RKO (cell line): Measurements from ENCODE around the gene PHF5A.

ENCODE experiments used
- DNase-seq: peaks from one replicate; pipeline ENCODE4 v3.0.0-alpha.2; 2016; ENCODE audit warnings: low spot score

Gene PHF5A

GRCh38 chr22:41468381-41469217 is at the start of gene PHF5A, which contains the start of gene ACO2:
PHF5A (minus strand) TSS chr22:41468692; CDS start chr22:41468653, 39 bp downstream.
ACO2 (plus strand) TSS chr22:41469117; CDS start chr22:41469147, 30 bp downstream.
- peak; percentile 98 for DNase-seq

GRCh38 chr22:41518048-41518347 is 49.5 kb upstream of the PHF5A start:
- no peak for DNase-seq

DNA sequence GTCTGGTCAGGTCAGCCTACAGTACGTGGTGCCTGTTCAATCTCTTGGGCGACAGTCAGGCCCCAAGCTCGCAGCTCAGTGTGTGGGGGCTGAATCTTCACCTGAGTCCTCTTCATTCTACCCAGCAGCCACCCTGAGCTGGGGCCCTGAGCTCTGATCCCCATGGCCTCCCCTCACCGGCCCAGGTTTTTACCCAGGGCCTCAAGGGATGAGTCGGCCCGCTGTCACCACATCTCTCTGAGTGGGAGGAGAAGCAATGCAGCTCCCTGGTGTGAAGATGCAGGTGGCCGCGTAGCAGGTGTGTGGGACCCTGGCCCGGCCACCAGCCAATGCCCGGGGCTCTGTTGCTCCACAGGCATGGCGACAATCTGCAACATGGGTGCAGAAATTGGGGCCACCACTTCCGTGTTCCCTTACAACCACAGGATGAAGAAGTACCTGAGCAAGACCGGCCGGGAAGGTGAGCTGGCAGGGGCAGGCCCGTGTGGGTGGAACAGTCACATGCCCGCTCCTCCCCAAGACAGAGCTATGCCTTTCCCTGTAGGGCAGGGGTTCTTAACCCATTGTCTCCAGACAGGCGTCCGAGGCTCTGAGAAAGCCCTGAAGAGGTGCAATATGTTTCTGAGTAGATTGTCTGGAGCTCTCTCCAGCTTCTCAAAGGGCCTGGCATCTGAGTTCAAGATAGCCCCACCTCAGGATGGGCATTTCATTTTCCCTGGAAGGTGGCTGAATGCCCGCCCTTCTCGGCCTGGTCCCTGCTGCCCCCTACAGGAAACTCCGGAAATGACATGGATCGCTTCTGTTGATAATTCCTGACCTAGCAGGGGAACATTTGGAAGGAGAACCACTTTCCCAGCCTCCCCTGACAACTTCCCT is 48.9 kb upstream of the PHF5A start:
- DNase-seq, result peak; percentile 52

DNA sequence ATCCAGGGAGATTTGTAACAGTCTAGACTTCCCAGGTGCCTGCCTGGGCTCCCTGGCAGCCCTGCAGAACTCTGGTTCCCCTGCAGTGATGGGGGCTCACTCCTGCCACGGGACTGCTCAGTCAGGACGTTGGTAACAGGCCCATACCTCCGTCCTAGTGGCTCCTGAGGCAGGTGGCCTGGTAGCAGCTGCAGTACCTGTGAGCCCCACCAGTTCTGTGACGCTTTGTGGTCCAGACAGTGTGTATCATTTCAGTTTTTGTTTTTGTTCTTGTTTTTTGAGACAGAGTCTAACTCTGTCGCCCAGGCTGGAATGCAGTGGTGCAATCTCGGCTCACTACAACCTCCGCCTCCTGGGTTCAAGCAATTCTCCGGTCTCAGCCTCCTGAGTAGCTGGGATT is 48.0 kb upstream of the PHF5A start:
- DNase-seq, result no peak

GRCh38 chr22:41513391-41513790 is 44.9 kb upstream of the PHF5A start:
- no peak for DNase-seq

GRCh38 chr22:41512421-41513194 is 44.1 kb upstream of the PHF5A start:
- no peak for DNase-seq

DNA sequence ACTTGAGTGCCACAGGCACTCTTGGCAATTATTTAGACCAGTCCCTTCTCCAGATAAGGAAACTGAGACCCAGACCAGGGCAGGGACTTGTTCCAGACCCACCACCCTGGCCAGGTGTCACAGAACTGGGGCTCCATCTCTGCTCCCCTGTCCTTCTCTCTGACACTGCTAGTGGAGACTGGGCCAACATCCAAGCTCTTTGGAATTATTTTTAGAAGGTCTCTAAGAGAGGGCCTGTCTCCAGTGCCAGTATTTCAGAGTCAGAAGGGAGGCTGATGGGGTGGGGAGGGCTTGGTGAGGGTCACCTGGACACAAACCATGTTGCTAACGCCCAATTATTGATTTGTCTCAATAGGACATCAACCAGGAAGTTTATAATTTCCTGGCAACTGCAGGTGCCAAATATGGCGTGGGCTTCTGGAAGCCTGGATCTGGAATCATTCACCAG is 43.1 kb upstream of the PHF5A start:
- no peak for DNase-seq

DNA sequence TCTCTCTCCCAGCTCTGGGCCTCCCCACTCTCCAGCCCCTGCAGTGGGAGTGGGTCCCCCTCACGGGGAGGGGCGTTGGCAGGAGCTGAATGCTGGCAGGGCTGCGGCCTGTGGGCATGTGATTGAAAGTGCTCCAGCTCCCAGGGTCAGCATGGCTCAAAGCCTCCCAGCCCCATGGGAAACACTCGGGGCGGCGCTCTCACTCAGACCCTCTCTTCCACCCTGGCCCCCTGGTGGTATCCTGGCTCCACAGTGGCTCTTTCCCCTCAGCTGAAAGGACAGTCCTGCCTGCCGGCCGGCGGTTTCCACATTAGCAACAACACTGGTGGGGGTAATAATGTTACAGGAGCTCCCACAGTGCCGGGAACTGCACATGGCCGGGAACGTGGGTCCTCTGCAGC is 40.3 kb upstream of the PHF5A start:
- DNase-seq, result no peak

DNA sequence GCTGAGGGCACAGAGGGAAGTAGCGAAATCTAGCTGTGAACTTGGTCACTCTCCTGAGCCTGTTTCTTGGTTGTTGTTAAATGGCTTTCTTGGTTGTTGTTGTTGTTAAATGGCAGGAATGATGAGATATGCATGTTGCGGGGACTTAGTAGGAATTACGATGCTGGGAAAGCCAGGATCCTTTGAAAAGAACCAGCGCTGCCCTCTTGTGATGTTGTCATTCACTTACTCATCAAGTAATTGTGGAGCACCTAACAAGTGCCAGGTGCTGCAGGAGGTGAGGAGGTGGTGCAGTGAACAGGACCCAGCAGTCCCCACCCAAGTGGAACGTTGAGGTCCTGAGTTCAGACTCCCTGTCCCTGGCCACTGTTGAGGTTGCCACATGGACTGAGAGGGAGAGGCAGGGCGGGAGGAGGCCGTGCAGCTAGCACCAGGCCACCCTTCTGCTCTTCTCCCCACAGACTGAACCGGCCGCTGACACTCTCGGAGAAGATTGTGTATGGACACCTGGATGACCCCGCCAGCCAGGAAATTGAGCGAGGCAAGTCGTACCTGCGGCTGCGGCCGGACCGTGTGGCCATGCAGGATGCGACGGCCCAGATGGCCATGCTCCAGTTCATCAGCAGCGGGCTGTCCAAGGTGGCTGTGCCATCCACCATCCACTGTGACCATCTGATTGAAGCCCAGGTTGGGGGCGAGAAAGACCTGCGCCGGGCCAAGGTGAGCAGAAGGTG is 39.0 kb upstream of the PHF5A start:
- no peak for DNase-seq

DNA sequence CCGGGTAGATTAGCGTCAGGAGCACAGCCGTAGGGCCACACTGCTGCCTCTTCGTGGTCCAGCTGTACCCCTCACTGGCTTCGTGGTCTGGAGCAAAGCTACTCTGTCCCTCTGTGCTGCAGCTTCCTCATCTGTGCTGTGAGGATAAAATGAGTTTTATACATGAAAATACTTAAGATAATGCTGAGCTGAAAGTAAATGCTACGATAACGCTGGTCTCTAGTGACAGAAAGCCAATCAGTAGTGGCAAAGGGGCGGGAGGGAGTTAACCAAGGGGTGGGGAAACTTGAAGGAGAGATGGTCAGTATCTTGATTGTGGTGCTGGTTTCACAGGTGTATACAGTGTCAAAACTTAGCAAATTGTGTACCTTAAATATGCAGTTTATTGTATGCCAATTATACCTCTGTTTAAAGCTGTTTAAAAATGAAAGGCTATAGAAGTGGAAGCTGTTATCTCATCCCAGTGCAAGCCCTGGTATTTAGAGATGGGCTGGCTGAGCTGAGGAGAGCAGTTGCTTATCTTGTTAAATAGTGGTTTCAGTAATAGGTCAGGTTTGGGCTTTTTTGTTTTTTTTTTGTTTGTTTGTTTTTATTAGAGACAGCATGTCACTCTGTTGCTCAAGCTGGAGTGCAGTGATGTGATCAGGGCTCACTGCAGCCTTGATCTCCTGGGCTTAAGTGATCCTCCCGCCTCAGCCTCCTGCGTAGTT is 37.2 kb upstream of the PHF5A start:
- DNase-seq, result no peak

- no peak for DNase-seq
Observed at GRCh38 chr22:41504816-41505215, 36.3 kb upstream of the PHF5A start.

DNA sequence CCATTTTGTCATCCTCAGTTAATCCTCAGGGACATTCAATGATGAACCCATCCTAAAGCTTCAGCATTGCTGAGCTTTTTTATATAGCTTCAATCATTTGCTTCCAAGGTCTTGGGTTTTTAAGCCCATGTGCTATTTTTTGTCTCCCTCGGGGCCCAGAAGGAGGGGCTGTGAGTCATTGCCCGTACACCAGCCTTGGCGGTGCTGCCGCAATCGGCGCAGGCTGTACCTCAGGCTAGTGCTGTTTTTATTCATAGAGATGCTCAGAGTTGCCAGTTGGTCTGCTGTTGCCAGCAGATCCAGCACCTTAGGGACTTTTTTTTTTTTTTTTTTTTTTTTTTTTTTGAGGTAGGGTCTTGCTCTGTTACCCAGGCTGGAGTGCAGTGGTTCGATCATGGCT is 35.9 kb upstream of the PHF5A start:
- DNase-seq, result no peak

DNA sequence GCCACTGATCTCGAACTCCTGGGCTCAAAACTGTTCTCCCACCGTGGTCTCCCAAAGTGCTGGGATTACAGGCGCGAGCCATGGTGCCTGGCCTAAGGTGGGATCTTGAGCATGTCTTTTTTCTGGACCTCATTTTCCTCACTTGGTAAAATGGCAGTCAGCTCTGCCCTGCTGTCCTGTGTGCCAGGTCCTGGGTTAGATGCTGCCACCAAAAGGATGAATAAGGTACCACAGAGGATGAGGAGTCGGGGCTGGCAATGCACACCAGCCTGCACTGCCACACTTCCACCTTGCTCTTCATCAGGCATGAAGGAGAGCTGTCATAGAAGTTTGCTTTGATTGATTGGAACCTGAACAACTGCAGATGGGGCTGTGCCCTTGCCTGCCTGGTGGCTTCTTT is 32.7 kb upstream of the PHF5A start:
- peak; percentile 51 for DNase-seq

- DNase-seq, result no peak
Observed at GRCh38 chr22:41500303-41500702, 31.8 kb upstream of the PHF5A start.

GRCh38 chr22:41499624-41500280 is 31.3 kb upstream of the PHF5A start:
- DNase-seq, result no peak

DNA sequence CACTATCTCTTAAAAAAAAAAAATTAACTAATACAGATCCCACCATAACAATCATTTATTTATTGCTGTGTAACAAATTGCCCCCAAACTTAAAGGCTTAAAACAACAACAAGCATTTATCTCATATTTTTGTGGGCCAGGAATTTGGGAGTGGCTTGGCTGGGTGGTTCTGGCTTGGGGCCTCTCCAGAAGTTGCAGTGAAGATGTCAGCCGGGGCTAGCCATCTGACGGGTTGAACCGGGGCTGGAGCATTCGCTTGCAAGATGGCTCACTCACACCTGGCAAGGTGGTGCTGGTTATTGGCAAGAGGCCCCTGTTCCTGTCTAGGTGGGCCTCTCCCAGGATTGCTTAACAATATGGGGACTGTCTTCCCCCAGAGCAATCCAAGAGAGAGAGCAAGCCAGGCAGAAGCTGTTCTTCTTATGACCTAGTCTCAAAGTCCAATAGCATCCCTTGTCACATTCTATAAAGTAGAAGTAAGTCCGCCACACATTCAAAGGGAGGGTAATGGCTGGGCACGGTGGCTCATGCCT is 29.9 kb upstream of the PHF5A start:
- DNase-seq, result no peak

- DNase-seq, result no peak
Observed at GRCh38 chr22:41491374-41492100, 23.0 kb upstream of the PHF5A start.

GRCh38 chr22:41488596-41489385 is 20.3 kb upstream of the PHF5A start:
- DNase-seq, result no peak

GRCh38 chr22:41488076-41488475 is 19.6 kb upstream of the PHF5A start:
- DNase-seq, result no peak
